ENCODE measurements around the gene CACNA2D4.

Gene CACNA2D4

DNA sequence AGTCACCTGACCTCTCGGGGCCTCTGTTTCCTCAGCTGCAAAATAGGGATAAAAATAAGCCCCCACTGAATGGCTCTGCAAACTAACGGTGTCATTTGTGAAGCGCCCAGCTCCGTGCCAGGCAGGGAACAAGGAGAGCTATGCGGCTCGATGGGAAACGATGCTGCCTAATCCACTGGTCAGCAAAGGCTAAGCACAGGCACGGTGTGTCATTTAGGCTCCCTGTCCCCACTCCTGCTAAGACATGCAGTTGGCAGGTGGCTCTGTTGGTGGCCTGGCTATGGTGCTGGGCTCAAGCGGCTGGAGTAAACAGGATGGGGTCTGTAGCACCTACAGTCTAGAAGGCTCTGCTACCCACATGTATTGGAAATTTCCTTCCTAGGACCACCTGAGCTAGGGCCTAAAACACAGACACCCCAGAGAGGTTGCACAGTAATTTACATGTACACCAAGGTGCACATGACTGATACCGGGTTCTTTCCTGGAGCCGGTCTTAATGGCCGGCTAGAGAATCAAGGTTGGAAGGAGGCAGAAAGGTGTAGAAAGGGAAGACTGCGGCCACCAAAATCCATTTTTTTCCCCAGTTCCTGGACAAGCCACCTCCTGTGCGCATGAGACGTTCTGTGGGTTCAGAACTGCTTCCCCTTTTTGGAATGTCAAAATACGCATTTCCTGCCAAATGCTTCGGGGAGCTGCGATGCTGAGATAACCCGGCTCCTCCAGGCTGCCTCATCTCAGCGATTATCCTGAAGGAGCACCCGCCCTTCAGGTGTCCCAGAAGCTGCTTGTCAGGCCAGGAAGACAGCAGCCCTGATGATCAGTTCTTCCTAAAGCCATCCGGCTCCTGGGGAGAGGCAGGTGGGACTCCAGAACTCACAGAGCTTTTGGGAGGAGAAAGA, 1.0 kb downstream of the CACNA2D4 start:
- DNase-seq (ENCODE audit: low spot score): no peak

DNA sequence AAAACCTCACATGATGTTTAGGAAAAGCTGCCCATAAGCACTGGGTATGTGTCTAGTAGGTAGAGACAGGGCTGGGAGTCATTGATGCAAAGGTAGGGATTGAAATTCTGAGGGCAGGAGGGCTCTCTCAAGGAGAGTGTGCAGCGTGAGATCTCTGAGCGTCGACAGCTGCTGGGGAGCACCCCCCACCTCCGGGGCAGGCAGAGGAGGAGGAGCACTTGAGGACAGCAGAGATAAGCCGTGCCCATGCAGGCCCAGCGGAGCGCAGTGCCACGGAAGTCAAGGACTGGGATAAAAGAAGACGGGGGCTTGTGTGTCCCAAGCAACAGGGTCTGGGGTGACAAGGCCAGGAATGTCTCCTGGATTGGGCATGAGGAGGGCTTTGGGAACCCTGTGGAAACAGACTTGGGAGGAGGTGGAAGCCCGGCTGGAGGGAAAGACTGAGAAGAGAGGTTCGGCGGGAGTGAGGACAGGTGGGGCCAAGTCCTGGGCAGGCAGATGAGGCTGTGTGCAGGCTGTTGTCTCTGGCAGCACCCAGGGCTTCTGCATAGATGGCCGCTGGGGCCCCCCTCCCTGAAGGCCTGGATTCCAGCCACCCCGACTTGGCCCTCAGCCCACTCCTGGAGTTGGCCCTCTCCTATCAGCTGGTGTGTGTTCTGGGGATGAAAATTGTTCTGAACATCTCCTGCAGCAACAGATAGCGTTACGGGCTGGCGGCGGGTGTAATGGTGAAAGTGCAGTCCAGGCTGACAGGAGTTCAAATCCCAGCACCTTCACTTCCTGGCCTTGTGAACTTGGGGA, 1.9 kb downstream of the CACNA2D4 start:
- DNase-seq (ENCODE audit: low spot score): no peak

DNA sequence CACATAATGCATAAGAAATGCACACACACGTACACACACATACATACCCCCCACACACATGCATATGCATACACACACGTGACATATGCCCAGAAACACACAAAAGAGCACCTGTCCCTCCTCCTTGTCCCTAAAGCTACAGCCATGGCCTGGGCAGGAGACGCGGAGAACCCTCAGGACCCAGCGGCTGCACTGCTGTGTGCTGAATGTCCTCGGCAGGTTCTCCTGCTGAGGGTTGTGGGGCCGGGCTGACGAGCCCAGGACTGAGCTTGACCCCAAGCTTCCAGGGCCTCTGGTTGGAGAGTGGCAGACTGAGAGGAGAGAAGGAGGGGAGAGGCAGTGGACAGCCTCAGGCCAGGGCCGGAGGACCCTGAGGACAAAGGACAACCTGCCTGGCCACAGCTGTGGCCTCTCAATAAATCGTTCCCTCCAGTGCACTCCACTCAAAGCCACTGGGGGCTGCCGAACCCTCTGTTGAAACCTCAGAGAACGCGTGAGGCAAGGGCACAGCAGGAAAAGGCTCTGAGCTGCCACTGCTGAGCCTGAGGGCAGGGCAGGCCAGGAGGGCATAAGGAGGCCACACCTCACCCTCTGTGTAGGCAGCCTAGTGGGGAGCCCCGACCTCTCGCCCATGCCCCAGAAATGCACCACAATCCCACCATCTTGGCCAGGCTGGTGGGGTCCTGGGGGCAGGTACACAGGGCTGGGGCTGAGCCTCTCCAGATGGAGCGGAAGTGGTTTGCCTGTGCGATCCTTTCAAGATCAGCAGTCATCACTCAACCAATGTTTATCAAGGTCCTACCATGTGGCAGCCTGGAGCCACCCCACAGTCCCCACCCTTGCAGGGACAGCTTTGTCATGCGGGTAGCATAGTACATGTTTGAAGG, 3.1 kb downstream of the CACNA2D4 start:
- DNase-seq (ENCODE audit: low spot score): peak; percentile 24

DNA sequence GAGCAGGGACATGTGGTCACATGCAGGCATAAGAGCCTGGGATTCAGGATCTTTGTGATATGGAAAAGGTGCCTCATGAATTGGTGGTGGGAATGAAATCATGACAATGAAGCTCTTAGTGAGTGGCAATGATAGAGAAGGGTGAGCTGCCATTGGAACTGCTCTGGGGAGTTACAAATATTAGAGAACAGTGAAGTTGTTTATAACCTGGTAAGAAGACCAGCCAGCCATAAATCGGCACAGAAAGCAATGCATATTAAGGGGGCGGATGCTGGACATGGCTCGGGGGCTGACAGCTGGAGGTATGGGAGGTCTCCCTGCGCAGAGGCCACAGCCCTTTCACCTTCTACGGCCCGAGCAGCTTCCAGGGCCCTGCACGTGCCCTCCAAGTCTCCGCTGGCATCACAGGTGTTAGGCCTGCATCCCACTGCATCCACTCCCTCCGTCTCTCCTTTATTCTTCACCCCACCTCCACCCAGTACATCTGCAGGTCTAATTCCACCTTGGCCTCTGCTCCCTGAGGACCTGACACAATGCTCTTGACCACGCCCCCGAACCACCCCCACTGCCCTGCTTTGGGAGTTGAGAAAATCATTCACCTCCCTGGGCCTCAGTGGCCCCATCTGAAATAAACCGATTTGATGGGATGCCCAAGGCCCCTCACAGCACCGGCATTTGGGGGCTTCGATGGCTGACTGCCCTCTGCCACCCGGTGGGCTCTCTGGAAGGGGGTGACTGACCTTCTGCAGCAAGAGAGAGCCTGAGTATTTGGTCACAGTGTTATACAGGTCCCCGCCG, 4.1 kb downstream of the CACNA2D4 start:
- DNase-seq (ENCODE audit: low spot score): no peak

DNA sequence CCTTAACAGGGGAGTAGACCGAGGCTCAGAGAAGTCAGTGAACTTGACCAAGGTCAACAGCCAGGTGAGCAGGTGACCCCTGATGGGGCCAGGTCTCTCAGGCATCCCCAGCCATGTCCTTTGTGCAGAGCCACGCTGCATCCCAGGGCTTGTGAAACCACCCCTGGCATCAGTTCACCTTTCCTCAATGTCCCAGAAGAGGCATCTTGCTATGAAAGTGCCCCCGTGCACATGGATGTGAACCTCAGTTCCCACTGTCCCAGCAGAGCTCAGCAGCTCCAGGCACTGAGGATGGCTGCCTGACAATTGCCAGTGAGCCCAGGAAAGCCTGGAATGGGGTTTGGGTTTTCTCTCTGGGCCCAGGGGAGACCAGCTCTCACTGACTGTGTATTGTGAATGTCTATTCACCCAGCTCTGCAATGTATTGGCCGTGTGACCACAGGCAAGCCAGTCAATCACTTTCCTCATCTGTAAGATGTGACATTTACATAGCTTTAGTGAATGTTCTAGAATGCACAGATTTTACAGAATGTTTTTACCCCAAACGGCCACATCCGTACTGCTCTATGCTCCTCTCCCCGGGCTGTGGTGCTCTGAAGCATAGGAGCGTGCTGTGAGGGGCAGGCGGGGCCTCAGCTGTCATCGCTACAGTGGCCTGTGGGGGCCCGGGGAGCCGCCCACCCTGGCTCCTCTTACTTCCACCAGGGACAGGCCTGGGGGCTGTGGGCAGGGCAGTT, 4.9 kb downstream of the CACNA2D4 start:
- DNase-seq (ENCODE audit: low spot score): no peak

DNA sequence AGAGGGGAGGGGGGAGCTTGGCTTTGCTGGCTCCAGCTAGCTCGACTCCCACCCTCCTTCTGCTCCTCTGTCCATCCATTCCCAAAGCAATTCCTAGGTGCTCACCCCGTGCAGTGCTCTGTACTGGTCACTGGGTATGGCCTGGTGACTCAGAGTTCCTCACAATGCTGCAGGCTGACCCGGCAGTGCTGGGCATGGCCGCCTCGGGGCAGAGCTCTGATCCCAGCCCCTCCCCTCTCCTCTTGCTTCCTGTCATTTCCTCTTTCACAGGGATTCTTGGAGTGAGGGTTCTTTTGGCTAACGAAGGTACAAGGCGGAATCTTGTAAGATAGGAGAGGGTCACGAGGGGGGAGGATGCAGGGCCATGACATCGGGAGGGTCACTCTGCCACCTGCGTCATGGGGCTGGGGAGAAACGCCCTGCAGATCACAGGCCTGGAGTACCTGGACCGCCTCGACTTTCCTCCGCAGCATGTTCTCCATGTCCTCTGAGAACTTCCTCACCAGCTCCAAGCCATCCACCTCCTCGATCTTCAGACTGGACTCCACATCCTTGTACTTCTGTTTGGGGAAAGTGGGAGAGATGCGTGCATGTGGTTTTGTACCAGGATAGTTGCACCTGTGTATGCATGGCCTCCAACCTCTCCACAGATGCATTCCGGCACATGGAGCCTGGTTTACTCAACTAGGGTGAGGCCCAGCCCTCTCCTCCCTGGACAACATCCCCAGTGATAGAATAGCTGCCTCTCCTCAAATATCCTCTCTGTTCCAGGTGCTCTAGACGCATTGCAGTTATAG, 5.7 kb downstream of the CACNA2D4 start:
- DNase-seq (ENCODE audit: low spot score): no peak

DNA sequence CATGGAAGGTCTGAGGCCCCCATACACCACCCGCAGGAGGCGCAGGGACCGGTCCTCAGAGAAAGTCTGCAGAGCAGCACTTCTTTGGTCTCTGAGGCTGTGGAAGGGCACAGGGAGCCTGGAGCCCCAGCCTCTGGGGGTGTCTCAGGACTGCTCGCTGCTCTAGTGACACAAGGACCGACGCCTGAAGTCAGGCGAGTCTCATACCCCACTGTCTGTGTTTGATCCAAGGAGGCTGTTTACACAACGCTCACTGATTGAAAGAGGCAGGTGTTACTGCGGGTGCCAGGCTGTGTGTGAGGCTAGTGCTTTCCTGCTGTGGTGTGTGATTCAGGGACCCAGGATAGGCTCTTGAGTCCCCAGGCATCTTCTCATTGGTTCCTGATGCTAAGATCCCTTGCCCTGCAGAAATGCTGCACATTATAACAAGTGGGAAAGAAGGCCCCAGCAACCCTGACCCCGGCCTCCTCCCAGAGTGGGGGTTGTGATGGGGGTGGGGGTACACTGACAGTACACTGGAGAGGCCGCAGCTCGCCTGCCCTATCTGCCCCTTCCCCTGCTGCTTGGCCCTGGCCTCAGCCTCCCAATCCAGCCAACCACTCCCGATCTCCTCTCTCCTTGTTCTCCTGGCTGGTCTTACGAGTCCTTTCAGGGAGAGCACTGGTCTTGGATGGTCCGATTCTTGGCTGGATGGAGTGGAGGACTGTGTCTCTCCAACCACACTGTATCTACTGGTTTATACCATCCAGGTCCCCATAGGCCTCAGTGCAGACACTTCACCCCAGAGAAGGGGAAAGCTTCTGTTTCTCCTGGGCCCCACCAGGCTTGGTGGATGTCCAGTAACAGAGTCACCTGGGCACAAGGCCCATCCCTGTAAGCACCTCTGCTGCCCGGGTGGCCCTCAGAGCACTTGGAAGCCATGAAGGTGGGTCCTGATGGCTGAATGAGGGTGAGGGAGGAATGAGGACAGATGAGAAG, 6.6 kb downstream of the CACNA2D4 start:
- no peak for DNase-seq (ENCODE audit: low spot score)

DNA sequence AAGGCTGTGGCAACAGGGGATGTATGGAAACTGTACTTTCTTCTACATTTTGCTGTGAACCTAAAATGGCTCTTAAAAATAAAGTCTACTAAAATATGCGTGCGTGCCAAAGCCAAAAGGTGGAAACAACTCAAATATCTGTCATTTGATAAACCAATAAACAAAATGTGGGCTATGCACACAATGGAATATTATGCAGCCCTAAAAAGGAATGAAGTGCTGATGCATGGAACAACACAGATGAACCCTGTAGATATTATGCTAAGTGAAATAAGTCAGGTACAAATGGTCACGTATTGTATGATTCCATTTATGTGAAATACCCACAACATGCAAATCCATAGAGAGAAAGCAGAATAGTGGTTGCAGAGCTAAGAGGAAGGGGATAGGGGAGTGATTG, 8.0 kb downstream of the CACNA2D4 start:
- no peak for DNase-seq (ENCODE audit: low spot score)

DNA sequence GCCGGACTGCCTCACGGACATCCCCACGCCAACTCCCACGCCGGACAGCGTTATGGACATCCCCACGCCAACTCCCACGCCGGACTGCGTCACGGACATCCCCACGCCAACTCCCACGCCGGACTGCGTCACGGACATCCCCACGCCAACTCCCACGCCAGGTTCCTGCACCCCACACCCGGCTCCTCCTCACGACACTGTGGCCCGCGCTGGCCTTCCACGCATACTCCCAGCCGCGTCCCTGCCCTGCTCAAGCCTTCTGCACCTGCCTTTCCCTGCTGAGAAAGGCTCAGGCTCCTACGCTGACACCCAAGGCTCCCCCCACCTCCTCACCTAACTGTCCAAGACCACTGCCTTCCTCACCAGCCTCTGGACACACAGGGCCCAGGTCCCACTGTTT, 9.7 kb downstream of the CACNA2D4 start:
- no peak for DNase-seq (ENCODE audit: low spot score)

DNA sequence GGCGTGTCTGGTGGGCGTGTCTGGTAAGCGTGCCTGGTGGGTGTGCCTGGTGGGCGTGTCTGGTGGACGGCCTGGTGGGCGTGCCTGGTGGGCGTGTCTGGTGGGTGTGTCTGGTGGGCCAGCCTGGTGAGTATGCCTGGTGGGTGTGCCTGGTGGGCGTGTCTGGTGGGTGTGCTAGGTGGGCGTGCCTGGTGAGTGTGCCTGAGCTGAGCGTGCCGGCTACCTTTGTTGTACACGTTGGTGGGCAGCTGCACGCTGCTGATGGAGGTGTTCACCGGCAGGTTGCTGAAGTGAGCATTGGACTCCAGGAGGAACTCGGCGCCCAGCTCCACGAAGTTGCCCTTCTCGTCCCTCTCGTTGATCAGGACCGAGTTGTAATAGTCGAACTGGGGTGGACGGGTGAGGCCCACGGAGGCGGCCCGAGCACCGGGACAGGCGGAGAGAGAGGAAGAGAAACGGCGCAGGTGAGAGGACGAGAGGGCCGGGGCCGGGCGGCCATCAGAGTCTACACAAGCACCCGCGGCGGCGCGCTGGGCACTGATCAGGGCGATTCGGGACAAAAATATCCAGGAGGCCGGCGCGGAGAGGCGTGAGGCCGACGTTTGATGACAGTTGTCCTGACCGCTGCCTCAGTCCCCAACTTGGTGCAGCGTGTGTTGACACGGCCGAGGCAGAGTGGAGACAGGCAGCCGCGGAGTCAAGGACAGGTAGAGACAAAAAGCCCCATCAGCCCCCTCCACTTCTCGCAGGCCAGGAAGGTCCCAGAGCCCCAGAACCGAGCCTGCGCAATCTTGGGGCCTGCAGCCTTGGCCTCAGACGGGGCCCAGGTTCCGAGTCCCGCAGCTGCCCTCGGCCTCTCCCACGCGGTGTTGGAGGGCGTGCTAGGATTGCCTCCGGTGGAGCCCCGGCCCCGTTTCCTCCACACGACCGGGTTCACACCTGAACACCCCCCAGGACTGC, 10.5 kb downstream of the CACNA2D4 start:
- no peak for DNase-seq (ENCODE audit: low spot score)

DNA sequence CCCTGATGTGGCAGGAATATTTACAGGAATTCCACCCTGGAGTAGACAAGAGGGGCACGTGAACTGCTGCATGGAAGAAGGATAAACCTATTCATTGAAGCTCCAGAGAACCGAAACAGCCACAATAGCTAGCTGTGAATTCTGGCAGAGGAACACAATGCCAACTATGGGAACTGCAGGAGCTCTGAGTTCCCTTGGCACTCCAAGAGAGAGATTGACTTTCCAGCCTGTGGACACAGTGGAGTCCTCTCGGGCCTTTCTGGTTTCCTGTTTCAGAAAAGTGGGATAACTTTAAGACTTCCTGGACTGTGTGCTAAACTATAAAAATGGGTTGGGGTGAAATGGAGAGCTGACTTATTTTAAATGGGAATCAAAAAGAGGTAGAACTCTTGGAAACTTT, 11.9 kb downstream of the CACNA2D4 start:
- no peak for DNase-seq (ENCODE audit: low spot score)

DNA sequence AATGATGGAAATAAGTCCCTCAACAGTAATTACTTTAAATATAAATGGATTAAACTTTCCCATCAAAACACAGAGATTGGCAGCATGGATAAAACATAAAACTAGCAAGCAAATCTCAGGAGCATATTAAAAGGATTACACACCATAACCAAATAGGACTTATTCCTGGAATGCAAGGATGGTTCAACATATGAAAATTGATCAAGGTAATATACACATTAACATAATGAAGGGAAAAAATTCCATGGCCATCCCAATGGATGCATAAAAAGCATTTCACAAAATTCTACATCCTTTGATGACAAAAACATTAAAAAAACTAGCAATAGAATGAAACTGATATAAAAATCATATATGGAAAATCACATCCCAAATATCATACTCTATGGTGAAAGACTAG, 13.6 kb downstream of the CACNA2D4 start:
- no peak for DNase-seq (ENCODE audit: low spot score)

DNA sequence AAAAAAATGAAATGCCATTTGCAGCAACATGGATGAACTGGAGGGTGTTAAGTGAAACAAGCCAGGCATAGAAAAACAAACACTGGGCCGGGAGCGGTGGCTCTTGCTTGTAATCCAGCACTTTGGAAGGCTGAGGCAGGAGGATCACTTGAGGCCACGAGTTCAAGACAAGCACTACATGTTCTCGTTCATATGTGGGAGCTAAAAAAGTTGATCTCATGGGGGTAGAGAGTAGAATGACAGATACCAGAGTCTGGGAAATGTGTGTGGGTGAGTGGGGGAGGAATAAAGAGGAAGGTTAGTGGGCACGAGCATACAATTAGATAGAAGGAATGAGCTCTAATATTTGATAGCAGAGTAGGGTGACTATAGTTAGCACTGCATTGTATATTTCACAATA, 21.5 kb downstream of the CACNA2D4 start:
- no peak for DNase-seq (ENCODE audit: low spot score)

DNA sequence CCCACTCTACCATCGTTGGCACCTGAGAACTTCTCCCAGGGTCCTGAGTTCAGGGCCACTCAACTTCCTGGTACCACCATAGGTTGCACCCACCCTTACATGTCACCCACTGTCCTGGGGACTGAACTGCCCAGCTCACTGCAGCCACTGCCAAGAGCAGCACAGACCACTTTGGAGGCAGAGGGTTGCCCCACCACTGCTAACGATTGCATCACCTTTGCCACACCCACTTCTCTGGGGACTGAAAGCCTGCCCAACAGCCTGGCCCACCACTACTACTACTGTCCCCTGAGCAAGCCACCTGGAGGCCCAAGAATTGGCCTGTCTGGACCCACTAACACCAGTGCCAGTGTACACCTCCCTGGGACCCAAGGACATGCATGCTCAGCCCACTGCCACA, 27.6 kb downstream of the CACNA2D4 start:
- no peak for DNase-seq (ENCODE audit: low spot score)

DNA sequence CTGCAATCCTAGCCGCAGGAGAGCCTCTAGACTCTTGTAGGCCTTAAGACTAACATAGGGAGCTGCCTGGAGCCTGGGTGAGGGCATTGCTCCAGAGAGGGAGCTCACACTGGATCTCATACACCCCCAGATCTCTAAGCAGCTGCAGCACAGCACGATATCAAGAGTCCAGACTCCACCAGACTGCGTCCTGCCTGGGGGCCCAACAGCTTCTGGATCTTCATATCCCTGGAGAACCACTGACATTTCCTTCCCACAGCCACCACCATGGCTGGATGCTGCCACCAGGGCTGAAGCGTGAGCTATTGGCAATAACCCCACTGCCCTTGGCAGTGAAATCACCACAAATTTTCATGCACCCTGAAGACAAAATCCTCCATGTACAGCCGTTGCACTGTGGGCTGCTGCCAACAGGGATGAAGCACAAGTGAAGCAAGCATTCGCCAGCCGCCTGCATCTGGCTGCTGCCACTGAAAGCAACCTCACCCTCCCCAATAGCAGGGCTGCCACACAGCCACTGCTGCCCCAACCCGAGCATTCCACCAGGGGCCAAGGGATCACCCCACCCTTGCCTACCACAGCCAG, 28.2 kb downstream of the CACNA2D4 start:
- DNase-seq (ENCODE audit: low spot score): no peak

DNA sequence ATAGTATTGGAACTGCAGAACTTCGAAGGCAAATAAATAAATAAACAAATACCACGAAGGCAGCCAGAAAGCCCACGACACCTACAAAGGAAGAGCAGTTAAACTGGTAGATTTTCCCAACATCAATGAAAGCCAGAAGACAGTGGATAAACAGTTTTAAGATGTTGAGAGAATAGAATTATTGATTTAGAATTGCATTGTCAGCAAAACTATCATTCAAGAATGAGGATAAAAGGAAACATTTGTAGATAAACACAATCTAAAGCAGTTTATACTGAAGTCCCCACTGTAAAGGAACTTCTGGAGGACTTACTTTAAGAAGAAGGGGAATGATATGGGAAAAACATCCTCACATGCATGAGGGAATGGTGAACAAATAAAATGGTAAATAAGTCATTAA, 29.5 kb downstream of the CACNA2D4 start:
- no peak for DNase-seq (ENCODE audit: low spot score)

DNA sequence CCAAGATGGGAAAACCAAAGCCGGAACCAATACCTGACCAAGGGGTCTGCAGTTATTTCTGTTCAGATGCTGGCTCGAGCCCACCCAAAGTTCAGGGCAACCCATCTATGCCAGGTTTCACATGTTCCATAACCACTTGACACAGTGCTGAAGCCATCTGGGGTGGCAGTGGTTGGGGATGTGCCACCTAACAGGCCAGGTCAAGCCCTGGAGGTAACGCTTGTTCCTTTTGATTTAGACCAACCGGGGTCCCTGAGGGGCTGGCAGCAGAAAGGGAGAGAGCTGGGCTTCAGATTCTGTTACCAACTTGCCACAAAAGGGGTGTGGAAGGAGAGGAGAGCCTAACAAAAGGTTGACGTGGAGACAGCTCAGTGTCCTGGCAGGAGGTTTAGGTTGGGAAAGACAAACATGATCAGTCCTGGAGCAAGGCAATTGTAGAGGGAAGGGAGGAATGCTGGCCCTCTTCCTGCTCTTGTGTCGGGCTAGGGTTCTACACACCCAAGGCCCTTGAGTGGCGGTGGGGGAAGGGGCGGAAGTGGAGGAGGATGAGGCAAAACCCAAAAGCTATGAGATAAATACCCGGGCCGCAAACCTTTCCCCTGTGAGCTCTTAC, 31.9 kb downstream of the CACNA2D4 start:
- no peak for DNase-seq (ENCODE audit: low spot score)
